Measurements from ENCODE around the gene IRX5.
A peak's percentile ranks its signal among the peaks of the same experiment; 100 is the strongest.

IRX5 gene

GRCh38 chr16:54930005-54930868 is at the start of gene IRX5:
Gene IRX5 (plus strand): TSS chr16:54930865. CDS start chr16:54931199, 334 bp downstream.
- DNase-seq: no peak

- no peak for DNase-seq
Observed at GRCh38 chr16:54882556-54882955, 48.1 kb upstream of the IRX5 start.

GRCh38 chr16:54883358-54883757 is 47.3 kb upstream of the IRX5 start:
- DNase-seq: no peak

- no peak for DNase-seq
Observed at GRCh38 chr16:54886078-54886477, 44.6 kb upstream of the IRX5 start.

- no peak for DNase-seq
Observed at GRCh38 chr16:54890381-54890780, 40.3 kb upstream of the IRX5 start.

GRCh38 chr16:54891346-54891745 is 39.3 kb upstream of the IRX5 start:
- no peak for DNase-seq

- DNase-seq: no peak
Observed at GRCh38 chr16:54892981-54893380, 37.7 kb upstream of the IRX5 start.

- no peak for DNase-seq
Observed at GRCh38 chr16:54897930-54898329, 32.7 kb upstream of the IRX5 start.

- DNase-seq: no peak
Observed at GRCh38 chr16:54901606-54902005, 29.1 kb upstream of the IRX5 start.

GRCh38 chr16:54903047-54903446 is 27.6 kb upstream of the IRX5 start:
- no peak for DNase-seq

- DNase-seq: no peak
Observed at GRCh38 chr16:54911079-54911478, 19.6 kb upstream of the IRX5 start.

- DNase-seq: no peak
Observed at GRCh38 chr16:54912720-54913119, 17.9 kb upstream of the IRX5 start.

- DNase-seq: no peak
Observed at GRCh38 chr16:54921206-54921824, 9.3 kb upstream of the IRX5 start.

- no peak for DNase-seq
Observed at GRCh38 chr16:54923055-54923473, 7.6 kb upstream of the IRX5 start.

- no peak for DNase-seq
Observed at GRCh38 chr16:54923988-54924387, 6.7 kb upstream of the IRX5 start.

GRCh38 chr16:54926166-54926838 is 4.4 kb upstream of the IRX5 start:
- no peak for DNase-seq

GRCh38 chr16:54927125-54928015 is 3.3 kb upstream of the IRX5 start:
- DNase-seq: no peak

- no peak for DNase-seq
Observed at GRCh38 chr16:54928016-54928356, 2.7 kb upstream of the IRX5 start.

GRCh38 chr16:54928411-54929089 is 2.1 kb upstream of the IRX5 start:
- DNase-seq: no peak

GRCh38 chr16:54929090-54930004 is 1.3 kb upstream of the IRX5 start:
- DNase-seq: peak; percentile 81

GRCh38 chr16:54930869-54931119 is 129 bp downstream of the IRX5 start:
- DNase-seq: no peak

Measured in activated effector memory CD4-positive, alpha-beta T cell treated with Interleukin-2 at 50 U/mL for 16 hours (primary cell).